ENCODE results near the gene TMEM17.

The TMEM17 gene

DNA sequence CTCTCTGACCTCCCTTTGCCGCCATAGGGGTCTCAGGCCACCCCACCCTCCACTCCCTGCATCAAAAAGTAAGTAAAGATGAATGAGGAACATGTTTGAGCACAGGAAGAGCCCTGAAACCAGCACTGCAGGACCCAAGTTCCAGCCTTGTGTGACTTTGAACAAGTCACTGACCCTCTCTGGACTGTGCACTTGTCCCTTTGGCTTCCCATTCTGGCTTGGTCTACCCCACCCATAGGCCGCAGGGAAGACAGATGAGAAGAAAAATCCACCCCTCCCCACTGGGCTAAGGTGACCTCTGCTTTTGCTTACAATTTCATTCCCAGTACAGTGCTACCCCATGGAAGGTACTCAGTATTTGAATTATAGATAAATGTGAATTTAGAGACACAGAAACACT, 43.8 kb downstream of the TMEM17 start:
- H3K79me2 ChIP-seq (ENCODE audit: insufficient read depth, low read length) = no peaks in the 10 kb centered on the region
- no peak overlapping the region for H3K4me3 ChIP-seq (ENCODE audit: low read depth in 1 of 2, low read length in 2 of 2)
- H3K4me2 ChIP-seq (ENCODE audit: insufficient read depth, low read length) = no peak overlapping the region
- ATAC-seq (ENCODE audit: insufficient read depth, low read depth) (no peak), DNase-seq (no peak)
- no peak overlapping the region for H3K27ac ChIP-seq (ENCODE audit: low read length)
- H3K36me3 ChIP-seq (ENCODE audit: insufficient read depth, low read length) = no peaks in the 10 kb centered on the region
- H3K4me1 ChIP-seq (ENCODE audit: insufficient read depth, low read length) = peaks cover 5% of the 10 kb centered on the region
- H4K20me1 ChIP-seq (ENCODE audit: insufficient read depth, low read length) = no peaks in the 10 kb centered on the region
- H3K9me3 ChIP-seq (ENCODE audit: insufficient read depth, low read length, severe bottlenecking) = no peaks in the 10 kb centered on the region
- no peaks in the 10 kb centered on the region for H3K27me3 ChIP-seq (ENCODE audit: insufficient read depth, low read length, poor library complexity)
- TF ChIP-seq EZH2 (IDR thresholded peaks at IDR 0.05; ENCODE audit: borderline replicate concordance, low read depth, low read length, severe bottlenecking) = no peak
- TF ChIP-seq, protein P1, sequence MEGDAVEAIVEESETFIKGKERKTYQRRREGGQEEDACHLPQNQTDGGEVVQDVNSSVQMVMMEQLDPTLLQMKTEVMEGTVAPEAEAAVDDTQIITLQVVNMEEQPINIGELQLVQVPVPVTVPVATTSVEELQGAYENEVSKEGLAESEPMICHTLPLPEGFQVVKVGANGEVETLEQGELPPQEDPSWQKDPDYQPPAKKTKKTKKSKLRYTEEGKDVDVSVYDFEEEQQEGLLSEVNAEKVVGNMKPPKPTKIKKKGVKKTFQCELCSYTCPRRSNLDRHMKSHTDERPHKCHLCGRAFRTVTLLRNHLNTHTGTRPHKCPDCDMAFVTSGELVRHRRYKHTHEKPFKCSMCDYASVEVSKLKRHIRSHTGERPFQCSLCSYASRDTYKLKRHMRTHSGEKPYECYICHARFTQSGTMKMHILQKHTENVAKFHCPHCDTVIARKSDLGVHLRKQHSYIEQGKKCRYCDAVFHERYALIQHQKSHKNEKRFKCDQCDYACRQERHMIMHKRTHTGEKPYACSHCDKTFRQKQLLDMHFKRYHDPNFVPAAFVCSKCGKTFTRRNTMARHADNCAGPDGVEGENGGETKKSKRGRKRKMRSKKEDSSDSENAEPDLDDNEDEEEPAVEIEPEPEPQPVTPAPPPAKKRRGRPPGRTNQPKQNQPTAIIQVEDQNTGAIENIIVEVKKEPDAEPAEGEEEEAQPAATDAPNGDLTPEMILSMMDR (IDR thresholded peaks at IDR 0.05; ENCODE audit: borderline replicate concordance, extremely low read depth, low read length, poor library complexity, severe bottlenecking) = no peak
- H3K9ac ChIP-seq (ENCODE audit: low read depth, low read length) = no peak overlapping the region
- no peak overlapping the region for H2AFZ ChIP-seq (ENCODE audit: low read depth, low read length)

DNA sequence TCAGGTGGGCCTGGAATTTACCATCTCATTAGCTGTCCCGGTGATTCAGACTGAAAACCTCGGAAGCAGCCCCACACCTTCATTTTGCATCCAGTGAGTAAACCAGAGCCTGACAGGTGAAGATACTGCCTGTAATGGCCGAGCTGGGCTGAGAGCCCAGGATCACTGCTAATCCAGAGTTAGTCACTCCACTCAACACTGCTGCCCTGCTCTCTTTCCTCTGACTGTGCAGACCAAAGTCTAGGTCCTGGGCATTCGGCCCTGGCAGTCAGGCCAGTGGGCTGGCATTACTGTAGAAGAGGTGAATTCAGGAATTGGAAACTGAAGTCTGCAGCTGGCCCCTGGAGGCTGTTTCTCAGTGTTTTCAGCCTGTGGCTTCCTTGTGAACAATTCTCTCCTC, 44.3 kb downstream of the TMEM17 start:
- no peaks in the 10 kb centered on the region for H3K79me2 ChIP-seq (ENCODE audit: insufficient read depth, low read length)
- peaks cover 1% of the 10 kb centered on the region for H3K27me3 ChIP-seq (ENCODE audit: insufficient read depth, low read length, poor library complexity)
- no peaks in the 10 kb centered on the region for H3K36me3 ChIP-seq (ENCODE audit: insufficient read depth, low read length)
- H3K4me2 ChIP-seq (ENCODE audit: insufficient read depth, low read length) = no peak overlapping the region
- H3K4me1 ChIP-seq (ENCODE audit: insufficient read depth, low read length) = peaks cover 10% of the 10 kb centered on the region
- H3K4me3 ChIP-seq (ENCODE audit: low read depth in 1 of 2, low read length in 2 of 2) = no peak overlapping the region
- DNase-seq = no peak
- H2AFZ ChIP-seq (ENCODE audit: low read depth, low read length) = no peak overlapping the region
- H3K27ac ChIP-seq (ENCODE audit: low read length) = no peak overlapping the region
- ATAC-seq (ENCODE audit: insufficient read depth, low read depth) = no peak
- no peaks in the 10 kb centered on the region for H3K9me3 ChIP-seq (ENCODE audit: insufficient read depth, low read length, severe bottlenecking)
- H4K20me1 ChIP-seq (ENCODE audit: insufficient read depth, low read length) = no peaks in the 10 kb centered on the region
- TF ChIP-seq, protein P1 (IDR thresholded peaks at IDR 0.05; ENCODE audit: borderline replicate concordance, extremely low read depth, low read length, poor library complexity, severe bottlenecking) = no peak
- TF ChIP-seq EZH2 (IDR thresholded peaks at IDR 0.05; ENCODE audit: borderline replicate concordance, low read depth, low read length, severe bottlenecking) = no peak
- no peak overlapping the region for H3K9ac ChIP-seq (ENCODE audit: low read depth, low read length)

DNA sequence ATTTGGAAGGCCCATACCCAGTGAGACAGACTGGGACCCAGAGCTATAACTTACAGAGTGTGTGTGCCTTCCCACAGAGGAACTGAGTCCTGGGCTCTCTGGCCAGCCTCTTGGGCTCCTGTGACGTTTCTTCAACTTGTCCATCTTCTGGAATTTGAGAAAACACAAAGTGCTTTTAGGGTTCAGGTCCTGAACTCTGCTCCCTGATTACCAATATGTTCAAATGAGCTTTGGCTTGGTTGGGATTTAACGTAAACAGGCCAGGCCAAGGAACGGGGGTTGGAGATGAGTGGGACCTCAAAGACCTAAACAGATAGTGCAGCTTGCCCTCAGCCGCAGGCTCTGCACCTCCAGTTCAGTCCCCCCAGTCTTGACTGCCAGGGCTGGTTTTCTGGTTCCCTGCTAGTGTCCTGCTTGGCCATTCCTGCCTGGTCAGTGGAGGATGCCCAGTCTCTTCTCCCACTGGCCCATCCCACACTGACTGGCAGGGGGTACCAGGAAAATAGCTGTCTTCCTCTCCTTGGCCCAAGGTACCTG, 44.9 kb downstream of the TMEM17 start:
- H3K4me1 ChIP-seq (ENCODE audit: insufficient read depth, low read length) = peaks cover 13% of the 10 kb centered on the region
- H4K20me1 ChIP-seq (ENCODE audit: insufficient read depth, low read length) = no peaks in the 10 kb centered on the region
- ATAC-seq (ENCODE audit: insufficient read depth, low read depth) (no peak), DNase-seq (no peak)
- H3K36me3 ChIP-seq (ENCODE audit: insufficient read depth, low read length) = no peaks in the 10 kb centered on the region
- H3K79me2 ChIP-seq (ENCODE audit: insufficient read depth, low read length) = no peaks in the 10 kb centered on the region
- H3K9me3 ChIP-seq (ENCODE audit: insufficient read depth, low read length, severe bottlenecking) = no peaks in the 10 kb centered on the region
- TF ChIP-seq, protein P1 (IDR thresholded peaks at IDR 0.05; ENCODE audit: borderline replicate concordance, extremely low read depth, low read length, poor library complexity, severe bottlenecking) = no peak
- TF ChIP-seq EZH2 (IDR thresholded peaks at IDR 0.05; ENCODE audit: borderline replicate concordance, low read depth, low read length, severe bottlenecking) = no peak
- no peak overlapping the region for H2AFZ ChIP-seq (ENCODE audit: low read depth, low read length)
- H3K27ac ChIP-seq (ENCODE audit: low read length) = no peak overlapping the region
- peaks cover 7% of the 10 kb centered on the region for H3K27me3 ChIP-seq (ENCODE audit: insufficient read depth, low read length, poor library complexity)
- no peak overlapping the region for H3K4me3 ChIP-seq (ENCODE audit: low read depth in 1 of 2, low read length in 2 of 2)
- no peak overlapping the region for H3K4me2 ChIP-seq (ENCODE audit: insufficient read depth, low read length)
- H3K9ac ChIP-seq (ENCODE audit: low read depth, low read length) = no peak overlapping the region

DNA sequence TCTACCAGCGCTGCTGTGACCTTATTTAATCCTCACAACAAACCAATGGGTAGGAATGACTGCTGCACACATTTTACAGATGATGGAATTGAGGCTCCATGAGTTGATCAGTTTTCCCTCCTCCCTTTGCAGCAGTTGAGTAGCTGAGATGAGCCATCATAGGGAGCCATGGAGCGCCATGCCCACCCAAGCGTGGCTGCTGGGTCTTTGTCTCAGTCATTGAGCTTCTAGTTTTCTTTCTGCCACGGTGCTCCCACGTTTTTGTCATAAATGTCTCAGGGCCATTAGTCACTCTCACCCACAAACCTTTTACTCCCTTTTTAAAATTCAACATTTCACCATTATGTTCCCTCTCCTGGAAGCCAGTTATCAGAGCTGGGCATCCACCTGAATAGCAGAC, 45.8 kb downstream of the TMEM17 start:
- DNase-seq (no peak), ATAC-seq (ENCODE audit: insufficient read depth, low read depth) (no peak)
- H3K4me2 ChIP-seq (ENCODE audit: insufficient read depth, low read length) = no peak overlapping the region
- peaks cover 8% of the 10 kb centered on the region for H3K27me3 ChIP-seq (ENCODE audit: insufficient read depth, low read length, poor library complexity)
- no peaks in the 10 kb centered on the region for H3K36me3 ChIP-seq (ENCODE audit: insufficient read depth, low read length)
- no peak overlapping the region for H3K27ac ChIP-seq (ENCODE audit: low read length)
- H3K4me1 ChIP-seq (ENCODE audit: insufficient read depth, low read length) = peaks cover 13% of the 10 kb centered on the region
- no peak overlapping the region for H2AFZ ChIP-seq (ENCODE audit: low read depth, low read length)
- no peak overlapping the region for H3K9ac ChIP-seq (ENCODE audit: low read depth, low read length)
- H3K9me3 ChIP-seq (ENCODE audit: insufficient read depth, low read length, severe bottlenecking) = no peaks in the 10 kb centered on the region
- H3K4me3 ChIP-seq (ENCODE audit: low read depth in 1 of 2, low read length in 2 of 2) = no peak overlapping the region
- no peaks in the 10 kb centered on the region for H3K79me2 ChIP-seq (ENCODE audit: insufficient read depth, low read length)
- H4K20me1 ChIP-seq (ENCODE audit: insufficient read depth, low read length) = no peaks in the 10 kb centered on the region
- TF ChIP-seq EZH2 (IDR thresholded peaks at IDR 0.05; ENCODE audit: borderline replicate concordance, low read depth, low read length, severe bottlenecking) = no peak
